Measurements from ENCODE around the gene DPH7.

DNA sequence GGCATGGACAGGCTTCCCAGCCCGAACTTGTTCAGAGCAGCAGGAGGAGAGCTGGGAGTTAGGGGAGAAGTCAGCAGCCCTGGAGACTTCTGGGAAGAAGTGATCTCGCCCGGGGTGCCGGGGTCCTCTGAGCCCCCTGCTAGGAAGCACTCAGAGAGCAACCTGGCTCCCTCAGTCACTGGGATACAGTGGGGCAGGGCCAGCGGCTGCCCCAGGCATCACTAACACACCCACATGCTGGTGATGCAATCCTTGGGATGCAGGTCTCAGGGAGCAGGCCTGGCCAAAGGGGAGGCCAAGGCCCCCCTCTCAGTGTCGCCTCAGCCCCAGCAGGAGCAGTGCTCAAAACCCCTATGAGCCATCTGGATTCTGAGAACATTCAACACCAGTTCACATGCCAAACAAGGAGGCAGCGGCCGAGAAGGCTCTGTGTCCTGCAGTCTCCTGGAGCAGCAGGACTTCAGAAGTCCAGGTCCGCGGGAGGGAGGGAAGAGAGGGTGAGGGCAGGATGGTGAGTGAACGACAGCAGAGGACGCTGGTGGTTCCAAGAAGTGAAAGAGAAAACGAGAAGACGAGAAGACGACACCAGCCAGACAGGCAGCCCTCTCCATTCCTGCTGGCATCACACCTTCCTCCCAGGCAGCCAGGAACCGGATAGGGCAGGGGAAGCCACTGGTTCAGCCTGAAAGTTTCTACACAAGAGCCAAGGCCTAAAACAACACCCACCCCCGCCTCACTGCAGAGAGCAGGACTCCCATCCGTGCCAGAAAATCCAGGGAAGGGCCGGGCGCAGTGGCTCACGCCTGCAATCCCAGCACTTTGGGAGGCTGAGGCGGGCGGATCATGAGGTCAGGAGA lies 30.8 kb downstream of the DPH7 start:
- TF ChIP-seq, protein P1, sequence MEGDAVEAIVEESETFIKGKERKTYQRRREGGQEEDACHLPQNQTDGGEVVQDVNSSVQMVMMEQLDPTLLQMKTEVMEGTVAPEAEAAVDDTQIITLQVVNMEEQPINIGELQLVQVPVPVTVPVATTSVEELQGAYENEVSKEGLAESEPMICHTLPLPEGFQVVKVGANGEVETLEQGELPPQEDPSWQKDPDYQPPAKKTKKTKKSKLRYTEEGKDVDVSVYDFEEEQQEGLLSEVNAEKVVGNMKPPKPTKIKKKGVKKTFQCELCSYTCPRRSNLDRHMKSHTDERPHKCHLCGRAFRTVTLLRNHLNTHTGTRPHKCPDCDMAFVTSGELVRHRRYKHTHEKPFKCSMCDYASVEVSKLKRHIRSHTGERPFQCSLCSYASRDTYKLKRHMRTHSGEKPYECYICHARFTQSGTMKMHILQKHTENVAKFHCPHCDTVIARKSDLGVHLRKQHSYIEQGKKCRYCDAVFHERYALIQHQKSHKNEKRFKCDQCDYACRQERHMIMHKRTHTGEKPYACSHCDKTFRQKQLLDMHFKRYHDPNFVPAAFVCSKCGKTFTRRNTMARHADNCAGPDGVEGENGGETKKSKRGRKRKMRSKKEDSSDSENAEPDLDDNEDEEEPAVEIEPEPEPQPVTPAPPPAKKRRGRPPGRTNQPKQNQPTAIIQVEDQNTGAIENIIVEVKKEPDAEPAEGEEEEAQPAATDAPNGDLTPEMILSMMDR (IDR thresholded peaks at IDR 0.05), result no peak
- no peak for TF ChIP-seq POLR2A (IDR thresholded peaks at IDR 0.05)
